HG02571 (cell line): ENCODE measurements around the gene FABP2.
"Not testable (repeated sequence)": the region's sequence is repeated elsewhere in the genome, so short reads cannot be mapped to it uniquely, and the experiment has no call there.

Experiments used
- ATAC-seq: cut with Tn5 transposase; IDR thresholded peaks from one replicate; pipeline ENCODE4 v1.9.1; 2021; ENCODE audit warnings: mild to moderate bottlenecking, moderate library complexity; ENCODE audit not compliant: unreplicated experiment

Gene FABP2

GRCh38 chr4:119313237-119313636 is 8.7 kb downstream of the FABP2 start:
- no peak for ATAC-seq

DNA sequence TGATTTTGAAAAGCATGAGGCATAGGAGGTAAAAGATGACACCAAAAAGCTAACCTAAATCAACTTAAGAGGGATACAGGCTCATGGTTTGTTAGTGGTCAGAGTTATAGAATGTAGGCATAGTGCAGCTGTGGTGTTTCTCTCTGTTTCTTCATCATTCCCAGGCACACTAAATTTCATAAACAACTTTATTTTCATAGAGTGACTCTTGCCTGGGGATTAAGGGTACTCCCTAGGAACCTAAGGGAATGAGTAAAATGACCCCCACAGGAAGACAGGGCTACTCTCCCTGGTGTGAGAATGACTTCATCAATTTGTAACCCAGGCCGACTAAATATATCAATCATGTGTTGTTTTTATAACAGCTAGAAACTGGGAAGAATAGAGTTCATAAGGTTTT is 11.1 kb downstream of the FABP2 start:
- no peak for ATAC-seq

DNA sequence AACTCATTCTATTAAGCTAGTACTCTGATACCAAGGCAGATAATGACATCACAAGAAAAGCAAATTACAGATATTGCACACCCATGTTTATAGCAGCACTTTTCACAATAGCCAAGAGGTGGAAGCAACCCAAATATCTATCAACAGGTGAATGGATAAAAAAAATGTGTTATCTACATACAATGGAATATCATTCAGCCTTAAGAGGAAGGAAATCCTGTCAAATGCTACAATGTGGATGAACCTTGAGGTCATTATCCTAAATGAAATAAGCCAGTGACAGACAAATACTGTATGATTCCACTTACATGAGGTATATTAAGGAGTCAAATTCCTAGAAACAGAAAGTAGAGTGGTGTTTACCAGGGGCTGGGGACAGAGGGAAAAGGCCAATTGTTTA is 14.3 kb downstream of the FABP2 start:
- ATAC-seq: no peak

DNA sequence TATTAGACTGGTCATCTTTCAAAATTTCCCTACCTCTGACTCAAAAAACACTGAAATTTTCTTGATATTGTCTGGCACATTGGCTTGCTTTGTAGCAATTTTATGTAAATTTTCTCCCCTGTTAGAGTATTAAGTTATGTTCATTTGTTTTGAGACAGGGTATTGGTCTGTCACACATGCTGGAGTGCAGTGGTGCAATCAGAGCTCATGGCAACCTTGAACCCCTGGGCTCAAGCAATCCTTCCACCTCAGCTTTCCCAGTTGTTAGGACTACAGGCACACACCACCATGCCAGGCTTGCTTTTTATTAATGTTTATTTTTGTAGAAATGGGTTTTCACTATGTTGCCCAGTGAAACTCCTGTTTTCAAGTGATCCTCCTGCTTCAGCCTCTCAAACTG is 17.5 kb downstream of the FABP2 start:
- ATAC-seq: no peak

DNA sequence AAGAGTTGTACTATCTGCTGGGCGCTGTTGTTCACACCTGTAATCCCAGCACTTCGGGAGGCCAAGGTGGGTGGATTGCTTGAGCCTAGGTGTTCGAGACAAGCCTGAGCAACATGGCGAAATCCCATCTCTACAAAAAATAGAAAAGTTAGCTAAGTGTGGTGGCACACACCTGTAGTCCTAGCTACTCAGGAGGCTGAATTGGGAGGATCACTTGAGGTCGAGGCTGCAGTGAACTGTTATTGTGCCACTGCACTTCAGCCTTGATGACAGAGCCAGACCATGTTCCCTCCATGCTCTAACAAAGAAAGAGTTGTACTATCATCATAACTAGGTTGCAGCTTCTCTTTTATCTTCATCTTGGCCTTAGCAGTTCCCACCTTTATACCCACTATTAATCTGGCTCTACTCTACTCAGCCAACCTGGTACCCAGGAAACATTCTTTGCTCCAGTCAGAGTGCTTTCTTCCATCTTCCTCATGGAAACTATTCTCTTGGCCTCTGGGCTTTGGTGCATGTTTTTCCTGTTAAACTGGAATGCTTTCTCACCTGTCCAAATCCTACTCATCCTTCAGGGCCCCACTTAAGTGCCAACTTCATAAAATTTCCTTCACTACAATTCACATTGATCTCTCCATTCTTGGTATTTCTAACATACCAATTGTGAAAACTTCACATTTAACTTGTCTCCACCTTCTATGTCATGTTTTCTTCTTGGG is 18.2 kb downstream of the FABP2 start:
- ATAC-seq: no peak

DNA sequence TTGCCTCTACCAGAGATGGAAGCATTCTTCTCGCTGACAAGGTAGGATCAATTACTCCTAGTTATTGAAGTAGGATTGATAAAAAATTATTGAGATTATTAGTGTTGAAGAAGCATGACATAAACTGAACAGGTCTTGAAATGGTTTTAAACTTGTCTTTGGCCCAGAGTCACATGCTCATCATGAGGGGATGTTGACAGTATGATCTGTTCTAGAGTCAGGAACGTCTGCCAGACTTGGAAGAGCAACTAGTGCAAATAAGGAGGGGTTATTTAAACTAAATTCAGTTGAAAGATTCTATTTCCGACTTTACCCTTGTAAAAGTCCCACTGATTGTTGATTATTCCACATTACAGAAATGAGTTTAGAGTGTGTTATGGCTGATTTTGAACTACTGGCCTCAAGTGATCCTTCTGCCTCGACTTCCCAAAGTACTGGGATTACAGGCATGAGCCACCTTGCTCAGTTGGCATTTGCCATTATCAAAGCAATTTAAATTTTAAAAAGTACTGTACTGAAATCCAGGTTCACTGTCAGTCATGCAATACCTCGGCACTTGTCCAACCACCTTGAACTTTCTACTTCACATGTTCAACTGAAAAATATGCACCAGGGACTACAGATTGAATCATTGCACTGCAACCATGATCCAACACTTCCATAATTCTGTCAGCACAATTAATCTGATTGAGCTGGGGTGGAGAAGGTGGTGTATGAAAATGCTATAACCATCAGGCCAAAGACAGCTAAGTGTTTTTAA is 19.7 kb downstream of the FABP2 start:
- no peak for ATAC-seq

DNA sequence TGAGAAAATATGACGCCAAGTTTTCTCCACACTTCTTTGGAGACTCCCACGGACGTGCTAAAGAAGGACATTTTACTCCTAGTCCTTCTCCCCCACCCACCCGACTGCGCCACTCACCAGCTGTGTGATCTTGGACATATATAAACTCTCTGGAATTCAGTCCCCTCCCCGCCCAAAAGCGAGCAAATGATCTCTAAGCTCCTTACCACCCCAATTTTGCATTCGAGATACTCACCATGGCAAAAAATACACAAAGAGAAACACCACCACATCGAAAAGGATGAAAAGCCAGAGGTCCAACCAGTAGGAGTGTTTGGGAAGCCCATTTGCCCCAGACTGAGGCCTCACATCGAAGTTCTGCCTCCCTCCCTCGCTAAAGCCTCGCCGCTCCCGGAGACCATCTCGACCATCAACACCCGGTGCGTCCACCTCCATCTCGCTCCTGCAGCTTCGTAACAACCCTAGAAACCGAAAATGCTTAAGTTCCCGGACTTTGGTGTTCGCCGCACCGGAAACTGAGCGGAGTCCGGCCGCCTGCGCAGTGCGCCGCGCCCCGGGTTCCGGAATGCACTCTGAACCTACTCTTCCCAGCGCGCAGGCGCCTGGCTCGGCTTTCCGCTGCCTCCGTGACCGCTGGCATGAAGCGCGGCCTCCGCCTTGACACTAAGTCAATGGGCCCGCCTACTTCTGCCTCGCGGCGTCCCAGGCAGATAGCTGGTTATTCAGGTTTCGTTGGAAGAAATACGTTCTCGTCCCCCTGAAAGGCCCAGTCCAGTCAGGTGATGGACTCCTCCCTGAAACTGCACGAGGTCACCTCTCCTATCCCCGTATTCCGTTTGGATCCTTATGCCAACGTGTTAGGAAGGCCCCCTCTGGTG is 21.6 kb downstream of the FABP2 start:
- peak; percentile 95 for ATAC-seq

DNA sequence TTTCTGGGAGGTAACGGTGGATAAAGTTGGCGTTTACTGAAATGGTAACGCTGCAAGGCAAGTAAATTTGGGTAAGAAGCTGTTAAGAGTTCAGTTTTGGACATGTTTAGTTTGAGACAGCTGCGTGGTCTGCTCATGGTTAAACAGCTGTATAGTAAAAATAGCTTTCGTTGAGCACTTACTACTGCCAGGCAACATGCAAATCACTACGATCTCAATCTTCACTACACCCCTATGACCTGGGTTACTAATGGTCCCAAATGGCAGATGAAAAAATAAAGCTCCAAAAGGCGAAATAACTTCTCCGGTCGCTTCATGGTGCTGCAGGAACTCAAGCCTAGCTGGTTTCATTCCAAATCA is 22.2 kb downstream of the FABP2 start:
- ATAC-seq: peak; percentile 67

DNA sequence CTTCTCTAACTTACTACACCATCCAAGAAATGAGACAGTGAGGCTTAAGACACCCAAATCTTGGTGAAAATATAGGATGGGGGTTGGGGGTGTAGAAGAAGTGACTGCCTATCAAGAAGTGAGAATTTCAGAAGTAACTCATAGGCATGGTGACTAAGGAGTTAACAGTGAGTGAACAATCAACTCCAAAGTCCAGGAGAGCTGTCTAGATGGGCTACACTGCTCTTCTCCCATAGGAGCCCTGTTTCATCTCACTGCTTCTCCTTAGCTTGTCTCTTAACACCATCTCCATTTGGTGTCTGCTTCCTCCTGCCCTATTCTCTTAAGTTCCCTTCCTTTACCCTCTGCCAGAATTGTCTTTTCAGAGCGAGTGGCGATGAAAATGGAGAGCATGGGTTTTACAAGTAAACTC is 22.7 kb downstream of the FABP2 start:
- ATAC-seq: no peak

DNA sequence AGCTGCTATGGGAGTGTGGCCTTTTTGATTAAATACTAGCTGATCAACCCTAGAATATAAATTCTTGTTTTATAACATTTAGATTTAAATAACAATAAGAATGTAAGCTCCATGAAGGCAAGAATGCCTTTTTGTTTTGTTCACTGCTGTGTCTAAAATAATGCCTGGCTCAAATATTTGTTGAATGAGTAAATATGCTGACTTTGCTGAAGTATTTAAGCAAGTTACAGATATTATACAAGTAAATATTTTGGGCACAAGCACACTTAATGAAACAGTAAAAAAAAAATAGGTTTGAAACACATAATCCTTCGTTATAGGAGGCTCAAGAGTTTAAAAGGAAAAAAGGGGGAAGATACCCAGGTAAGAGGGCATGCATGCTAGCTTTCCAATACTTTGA is 24.1 kb downstream of the FABP2 start:
- no peak for ATAC-seq

DNA sequence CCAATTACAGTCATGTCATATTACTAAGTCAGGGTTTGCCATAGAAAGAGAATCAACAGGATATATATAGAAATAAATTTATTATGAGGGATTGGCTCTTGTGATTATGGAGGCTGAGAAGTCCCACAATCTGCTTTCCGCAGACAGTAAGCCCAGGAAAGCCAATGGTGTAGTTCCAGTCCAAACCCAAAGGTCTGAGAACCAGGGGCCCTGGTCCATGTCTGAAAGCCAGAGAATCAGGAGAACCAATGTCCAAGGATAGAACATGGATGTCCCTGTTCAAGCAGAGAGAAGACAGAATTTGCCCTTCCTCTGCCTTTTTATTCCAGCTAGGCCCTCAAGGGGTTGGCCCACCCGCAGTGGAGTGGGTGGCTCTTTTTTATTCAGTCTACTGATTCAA is 25.6 kb downstream of the FABP2 start:
- ATAC-seq: no peak

- no peak for ATAC-seq
These were observed 31.3 kb downstream of the FABP2 start for GRCh38 chr4:119290598-119290997.

DNA sequence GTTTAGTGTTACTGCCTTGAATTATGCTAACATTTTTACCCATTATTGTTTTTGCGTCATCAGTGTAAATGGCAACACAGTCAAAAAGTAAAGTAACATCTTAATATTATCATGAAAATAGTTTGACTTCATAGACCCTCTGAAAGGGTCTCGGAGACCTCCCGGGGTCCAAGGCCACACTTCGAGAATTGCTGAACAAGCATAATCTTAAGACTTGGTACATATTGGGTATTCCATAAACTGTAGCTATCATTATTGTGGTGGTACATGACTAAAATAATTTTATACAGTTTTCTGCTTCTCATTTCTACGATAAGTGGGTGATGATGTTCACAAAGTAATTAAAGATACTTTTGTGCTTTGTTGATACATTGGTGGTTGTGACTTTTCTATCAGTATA is 32.6 kb downstream of the FABP2 start:
- no peak for ATAC-seq

DNA sequence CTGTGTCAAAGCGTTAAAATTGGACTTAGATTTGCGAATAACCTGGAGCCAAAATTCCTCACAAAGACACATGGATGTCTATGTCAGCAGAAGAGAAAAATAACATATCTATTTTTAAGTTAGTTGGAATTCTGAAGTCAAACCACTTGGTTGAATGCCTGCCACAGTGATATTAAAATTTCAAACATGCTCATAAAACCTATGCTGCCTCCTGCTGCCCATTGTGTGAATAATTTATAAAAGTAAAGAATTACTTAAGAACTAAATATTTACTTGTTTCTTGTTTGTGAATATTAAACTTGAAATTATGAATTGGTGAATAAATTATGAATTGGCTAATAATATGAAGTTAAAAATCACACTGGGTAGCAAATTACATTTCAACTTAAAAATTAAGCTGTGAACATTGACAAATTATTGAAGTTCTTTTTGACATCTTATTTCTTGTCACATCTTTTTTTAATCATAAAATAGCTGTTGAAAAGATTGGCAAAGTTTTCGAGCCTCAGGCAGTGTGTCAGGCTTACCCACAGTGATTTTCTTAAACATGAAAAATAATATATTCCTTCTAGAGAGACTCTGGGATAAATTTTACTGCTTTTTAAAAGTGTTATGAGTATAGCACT is 35.4 kb downstream of the FABP2 start:
- no peak for ATAC-seq

DNA sequence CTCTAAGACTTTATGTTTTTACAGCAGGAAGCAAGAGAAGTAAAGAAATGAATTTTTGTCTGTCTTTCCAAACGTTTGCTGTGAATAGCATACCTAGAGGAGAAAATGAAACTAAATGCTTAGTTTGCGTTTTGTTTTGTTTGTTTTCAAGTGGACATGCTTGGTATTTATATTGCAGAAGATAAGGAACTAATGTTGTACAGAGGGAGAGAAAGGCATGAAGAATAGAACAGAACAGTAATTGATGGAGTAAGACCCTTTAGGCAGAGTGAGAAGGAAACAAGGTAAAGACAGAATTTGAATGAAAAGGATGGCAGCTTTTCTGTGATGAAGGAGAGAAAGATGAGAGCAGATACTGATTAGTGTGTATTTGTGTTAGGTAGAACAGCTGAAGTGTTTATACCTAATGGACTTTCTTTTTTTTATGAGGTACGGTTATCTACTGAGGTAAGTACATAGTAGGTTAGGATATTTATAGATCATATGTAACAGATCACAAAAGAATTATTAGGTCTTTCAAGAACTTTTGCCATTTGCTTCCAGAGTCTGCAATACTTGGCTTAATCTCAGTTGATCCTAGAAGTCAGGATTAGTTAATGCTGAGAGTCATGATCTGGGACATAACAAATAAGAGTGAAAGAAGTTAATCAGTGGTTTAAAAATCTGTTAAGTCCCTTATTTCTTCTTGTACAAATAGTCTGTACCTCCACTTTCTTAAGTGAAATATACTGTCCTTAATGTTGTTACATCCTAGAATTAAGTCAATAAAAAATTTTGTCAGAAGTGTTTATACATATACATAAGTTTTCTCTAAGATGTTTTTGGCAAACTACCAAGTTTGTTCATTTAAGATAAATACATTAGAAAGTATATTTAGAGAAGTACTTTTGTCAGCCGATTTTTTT is 36.8 kb downstream of the FABP2 start:
- no peak for ATAC-seq

DNA sequence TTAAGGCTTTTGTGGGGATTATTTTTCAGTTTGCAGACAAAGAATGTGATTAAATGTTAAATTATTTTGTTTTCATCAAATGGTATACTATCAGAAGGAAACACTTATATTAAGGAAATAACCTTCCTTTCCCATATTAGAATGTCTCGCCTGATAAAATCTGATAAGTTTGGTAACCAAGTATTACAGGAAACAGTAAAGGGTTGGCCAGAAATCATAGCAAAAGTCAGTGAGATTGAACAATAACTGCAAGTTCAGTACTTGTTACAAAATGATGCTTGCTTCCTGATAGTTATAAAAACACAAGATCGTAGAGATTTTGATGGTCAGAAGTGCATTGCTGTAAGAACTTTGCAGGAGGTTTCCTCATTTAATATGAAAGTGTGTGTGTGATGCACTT is 40.5 kb downstream of the FABP2 start:
- no peak for ATAC-seq

DNA sequence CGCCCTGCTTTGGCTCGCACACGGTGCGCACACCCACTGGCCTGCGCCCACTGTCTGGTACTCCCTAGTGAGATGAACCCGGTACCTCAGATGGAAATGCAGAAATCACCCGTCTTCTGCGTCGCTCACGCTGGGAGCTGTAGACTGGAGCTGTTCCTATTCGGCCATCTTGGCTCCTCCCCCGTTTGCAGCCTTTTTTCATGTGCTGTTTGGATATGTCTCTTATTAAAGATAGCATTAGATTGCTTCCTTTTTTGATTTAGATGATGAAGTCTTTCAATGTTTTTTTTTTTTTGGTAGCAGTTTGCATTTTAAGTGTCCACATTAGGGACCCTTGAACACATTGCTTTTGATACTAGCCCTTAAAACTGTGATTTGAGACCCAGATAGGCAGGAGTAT is 42.0 kb downstream of the FABP2 start:
- not testable (repeated sequence) for ATAC-seq

- not testable (repeated sequence) for ATAC-seq
These were observed 42.4 kb downstream of the FABP2 start for GRCh38 chr4:119279541-119279940.

GRCh38 chr4:119271361-119272085 is 50.4 kb downstream of the FABP2 start:
- no peak for ATAC-seq

DNA sequence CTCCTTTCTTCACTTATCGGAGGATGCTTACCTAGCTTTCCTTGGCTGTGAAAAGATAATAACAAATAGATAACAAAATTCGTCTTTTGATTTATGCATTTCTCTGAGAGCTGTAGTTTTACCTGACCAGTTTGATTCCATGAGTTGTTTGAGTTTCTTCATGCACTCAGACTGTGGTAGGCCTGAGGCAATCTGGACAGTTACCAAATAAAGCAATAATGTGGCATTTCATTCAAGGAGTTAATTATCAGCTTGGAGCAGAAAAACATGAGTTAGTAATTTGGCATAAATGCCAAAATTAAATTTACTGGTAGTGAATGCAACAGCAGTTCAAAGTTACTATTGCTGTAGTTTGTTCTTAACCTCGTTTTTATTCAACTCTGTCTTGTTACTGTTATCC is 53.5 kb downstream of the FABP2 start:
- no peak for ATAC-seq
